GM19351 (cell line): ENCODE results near the gene NKX2-3.

Source experiments
- ATAC-seq: cut with Tn5 transposase; IDR thresholded peaks from one replicate; pipeline ENCODE4 v1.9.1; 2021; ENCODE audit warnings: mild to moderate bottlenecking, moderate library complexity; ENCODE audit not compliant: unreplicated experiment

The NKX2-3 gene

GRCh38 chr10:99525897-99526296 lies 6.8 kb upstream of the NKX2-3 start:
- ATAC-seq: no peak

GRCh38 chr10:99526861-99527504 lies 5.8 kb upstream of the NKX2-3 start:
- ATAC-seq: no peak

- no peak for ATAC-seq
Observed at GRCh38 chr10:99527526-99528493, 4.9 kb upstream of the NKX2-3 start.

- no peak for ATAC-seq
Observed at GRCh38 chr10:99528494-99529441, 4.0 kb upstream of the NKX2-3 start.

GRCh38 chr10:99529591-99530107 lies 3.1 kb upstream of the NKX2-3 start:
- no peak for ATAC-seq

GRCh38 chr10:99530108-99531025 lies 2.4 kb upstream of the NKX2-3 start:
- ATAC-seq: no peak

GRCh38 chr10:99531026-99531695 lies 1.6 kb upstream of the NKX2-3 start:
- no peak for ATAC-seq

- no peak for ATAC-seq
Observed at GRCh38 chr10:99531696-99532593, 797 bp upstream of the NKX2-3 start.

- ATAC-seq: no peak
Observed at GRCh38 chr10:99533496-99534449, 1.0 kb downstream of the NKX2-3 start.

GRCh38 chr10:99534450-99534938 lies 1.8 kb downstream of the NKX2-3 start:
- ATAC-seq: no peak

GRCh38 chr10:99534939-99535763 lies 2.4 kb downstream of the NKX2-3 start:
- no peak for ATAC-seq

GRCh38 chr10:99535764-99536337 lies 3.1 kb downstream of the NKX2-3 start:
- ATAC-seq: no peak

GRCh38 chr10:99536338-99537085 lies 3.8 kb downstream of the NKX2-3 start:
- ATAC-seq: no peak

- no peak for ATAC-seq
Observed at GRCh38 chr10:99537086-99537988, 4.6 kb downstream of the NKX2-3 start.
